NCI-H1436 treated with DMSO at 0.1 percent for 48 hours (cell line): ENCODE data around the gene RNASE13.
"Not testable (repeated sequence)": the region's sequence is repeated elsewhere in the genome, so short reads cannot be mapped to it uniquely, and the experiment has no call there.

Source experiments
- DNase-seq: peaks from one replicate; lab custom pipeline; 2025; lab: John Stamatoyannopoulos, UW

The RNASE13 gene

GRCh38 chr14:20988717-20989470, 45.7 kb downstream of the RNASE13 start:
- DNase-seq: no peak

- DNase-seq: no peak
These were observed 47.8 kb downstream of the RNASE13 start for GRCh38 chr14:20986811-20987210.

GRCh38 chr14:20985650-20986049, 49.0 kb downstream of the RNASE13 start:
- not testable (repeated sequence) for DNase-seq
